ENCODE data around the gene ZSWIM4. TPM values are rescaled to one million over a fixed set of nuclear protein-coding genes. Genes with fewer than 3 reads are reported as not detected.

Gene ZSWIM4
- polyA plus RNA-seq, 1 donor (not counting 4 experiments of a cell fraction or from before 2014, with no cell fraction given) = 0.71 TPM

DNA sequence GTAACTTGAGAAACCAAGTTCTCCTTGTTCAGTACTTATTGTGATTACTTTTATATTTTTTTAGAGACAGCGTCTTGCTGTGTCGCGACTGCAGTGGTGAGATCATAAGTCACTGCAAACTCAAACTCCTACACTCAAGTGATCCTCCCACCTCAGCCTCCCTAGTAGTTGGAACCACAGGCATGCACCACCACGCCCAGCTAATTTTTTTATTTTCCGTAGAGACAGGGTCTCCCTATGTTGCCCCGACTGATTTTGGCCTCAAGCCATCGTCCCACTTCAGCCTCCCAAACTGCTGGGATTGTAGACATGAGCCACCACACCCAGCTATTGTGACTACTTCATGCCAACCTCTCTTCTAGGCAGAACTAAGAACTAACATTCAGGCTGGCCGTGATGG, 12.7 kb upstream of the ZSWIM4 start:
- dilution Hi-C loops (cut with MboI; ENCODE audit: extremely low pct_ligation_motif_present, low sequenced_read_pairs) = no loop called here
- DNase-seq (ENCODE audit: low read depth, low spot score) (no peak), FAIRE-seq (no peak)
- no peak overlapping the region for H3K4me3 ChIP-seq (ENCODE audit: control insufficient read depth in 2 of 3, extremely low read depth in 1 of 3, insufficient read depth in 2 of 3, low read depth in 1 of 3, low read length in 3 of 3)
- H3K27me3 ChIP-seq (ENCODE audit: control insufficient read depth, extremely low read depth, insufficient read depth, low read length) = no peaks in the 10 kb centered on the region
- no peaks in the 10 kb centered on the region for H4K20me1 ChIP-seq (ENCODE audit: control insufficient read depth, extremely low read depth, insufficient read depth, low read length)
- H3K79me2 ChIP-seq (ENCODE audit: control insufficient read depth, insufficient read depth, low read length) = no peaks in the 10 kb centered on the region
- peaks cover 15 to 20% of the 10 kb centered on the region in 2 experiments for H3K36me3 ChIP-seq (ENCODE audit: control insufficient read depth in 2 of 2, extremely low read depth in 1 of 2, insufficient read depth in 2 of 2, low read length in 2 of 2)
- no peak overlapping the region for H3K4me2 ChIP-seq (ENCODE audit: control insufficient read depth, extremely low read depth, insufficient read depth, low read depth, low read length)
- no peak overlapping the region for H2AFZ ChIP-seq (ENCODE audit: control insufficient read depth, low read length)
- no peaks in the 10 kb centered on the region for H3K9me3 ChIP-seq (ENCODE audit: control insufficient read depth, low read depth, low read length)
- H3K27ac ChIP-seq (ENCODE audit: control insufficient read depth, insufficient read depth, low read length) = no peak overlapping the region
- H3K4me1 ChIP-seq (ENCODE audit: control insufficient read depth, extremely low read depth, insufficient read depth, low read length) = peaks cover 18% of the 10 kb centered on the region
- no peak for TF ChIP-seq EZH2 (IDR thresholded peaks at IDR 0.05; ENCODE audit: low read length)
- TF ChIP-seq CTCF (optimal IDR thresholded peaks at IDR 0.05 in 1 of 3, IDR thresholded peaks at IDR 0.05 in 1 of 3, conservative IDR thresholded peaks at IDR 0.05 in 1 of 3; ENCODE audit: extremely low read depth in 1 of 3, insufficient read depth in 2 of 3, low read length in 3 of 3) = no peak
- no peaks in the 10 kb centered on the region for H3K9me1 ChIP-seq (ENCODE audit: control insufficient read depth, extremely low read depth, insufficient read depth, low read length)
- H3K9ac ChIP-seq (ENCODE audit: control insufficient read depth, extremely low read depth, insufficient read depth, low read length) = no peak overlapping the region

DNA sequence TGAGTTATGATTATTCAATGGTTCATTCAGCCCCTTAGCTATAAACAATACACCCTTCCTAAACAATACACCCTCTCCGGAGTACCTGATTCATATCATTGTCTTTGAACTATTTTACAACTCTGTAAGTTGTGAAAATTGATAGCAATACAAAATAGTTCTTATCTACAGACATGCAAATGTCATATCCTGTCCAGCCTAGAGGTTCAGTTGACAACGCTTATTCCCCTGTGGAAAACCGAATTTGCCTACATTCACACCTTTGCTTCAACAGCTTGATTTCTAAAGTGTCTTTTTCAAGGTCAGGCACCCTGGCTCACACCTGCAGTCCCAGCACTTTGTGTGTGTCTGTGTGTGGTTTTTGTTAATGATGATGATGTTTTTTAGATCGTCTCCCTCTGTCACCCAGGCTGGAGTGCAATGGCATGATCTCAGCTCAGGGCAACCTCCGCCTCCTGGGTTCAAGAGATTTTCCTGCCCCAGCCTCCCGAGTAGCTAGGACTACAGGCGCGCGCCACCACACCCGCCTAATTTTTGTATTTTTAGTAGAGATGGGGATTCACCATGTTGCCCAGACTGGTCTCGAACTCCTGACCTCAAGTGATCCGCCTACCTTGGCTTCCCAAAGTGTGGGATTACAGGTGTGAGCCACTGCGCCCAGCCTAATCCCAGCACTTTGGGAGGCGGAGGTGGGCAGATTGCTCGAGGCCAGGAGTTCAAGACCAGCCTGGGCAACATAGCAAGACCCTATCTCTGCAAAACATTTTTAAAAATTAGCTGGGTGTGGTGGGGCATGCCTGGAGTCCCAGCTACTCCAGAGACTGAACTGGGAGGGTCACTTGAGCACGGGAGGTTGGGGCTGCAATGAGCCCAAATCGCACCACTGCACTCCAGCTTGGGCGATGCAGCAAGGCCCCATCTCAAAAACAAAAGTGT, 11.4 kb upstream of the ZSWIM4 start:
- H3K36me3 ChIP-seq (ENCODE audit: control insufficient read depth in 2 of 2, extremely low read depth in 1 of 2, insufficient read depth in 2 of 2, low read length in 2 of 2) = peaks cover 4 to 12% of the 10 kb centered on the region in 2 experiments
- dilution Hi-C loops (cut with MboI; ENCODE audit: extremely low pct_ligation_motif_present, low sequenced_read_pairs) = no loop called here
- no peak for DNase-seq (ENCODE audit: low read depth, low spot score)
- no peak overlapping the region for H2AFZ ChIP-seq (ENCODE audit: control insufficient read depth, low read length)
- no peak overlapping the region for H3K4me2 ChIP-seq (ENCODE audit: control insufficient read depth, extremely low read depth, insufficient read depth, low read depth, low read length)
- H3K27ac ChIP-seq (ENCODE audit: control insufficient read depth, insufficient read depth, low read length) = no peak overlapping the region
- H3K27me3 ChIP-seq (ENCODE audit: control insufficient read depth, extremely low read depth, insufficient read depth, low read length) = no peaks in the 10 kb centered on the region
- H3K4me3 ChIP-seq (ENCODE audit: control insufficient read depth in 2 of 3, extremely low read depth in 1 of 3, insufficient read depth in 2 of 3, low read depth in 1 of 3, low read length in 3 of 3) = no peak overlapping the region
- no peaks in the 10 kb centered on the region for H3K79me2 ChIP-seq (ENCODE audit: control insufficient read depth, insufficient read depth, low read length)
- FAIRE-seq = no peak
- H3K4me1 ChIP-seq (ENCODE audit: control insufficient read depth, extremely low read depth, insufficient read depth, low read length) = peaks cover 26% of the 10 kb centered on the region
- H4K20me1 ChIP-seq (ENCODE audit: control insufficient read depth, extremely low read depth, insufficient read depth, low read length) = no peaks in the 10 kb centered on the region
- H3K9me3 ChIP-seq (ENCODE audit: control insufficient read depth, low read depth, low read length) = no peaks in the 10 kb centered on the region
- no peak for TF ChIP-seq CTCF (optimal IDR thresholded peaks at IDR 0.05 in 1 of 3, IDR thresholded peaks at IDR 0.05 in 1 of 3, conservative IDR thresholded peaks at IDR 0.05 in 1 of 3; ENCODE audit: extremely low read depth in 1 of 3, insufficient read depth in 2 of 3, low read length in 3 of 3)
- TF ChIP-seq EZH2 (IDR thresholded peaks at IDR 0.05; ENCODE audit: low read length) = no peak
- H3K9ac ChIP-seq (ENCODE audit: control insufficient read depth, extremely low read depth, insufficient read depth, low read length) = no peak overlapping the region
- H3K9me1 ChIP-seq (ENCODE audit: control insufficient read depth, extremely low read depth, insufficient read depth, low read length) = no peaks in the 10 kb centered on the region

Data from keratinocyte (primary cell).